ENCODE measurements around the gene FRS2. TPM values are rescaled to one million over a fixed set of nuclear protein-coding genes. Genes with fewer than 3 reads are reported as not detected.

The FRS2 gene
- polyA plus RNA-seq, 1 experiment: 16.6 TPM

- TF ChIP-seq, protein P1, sequence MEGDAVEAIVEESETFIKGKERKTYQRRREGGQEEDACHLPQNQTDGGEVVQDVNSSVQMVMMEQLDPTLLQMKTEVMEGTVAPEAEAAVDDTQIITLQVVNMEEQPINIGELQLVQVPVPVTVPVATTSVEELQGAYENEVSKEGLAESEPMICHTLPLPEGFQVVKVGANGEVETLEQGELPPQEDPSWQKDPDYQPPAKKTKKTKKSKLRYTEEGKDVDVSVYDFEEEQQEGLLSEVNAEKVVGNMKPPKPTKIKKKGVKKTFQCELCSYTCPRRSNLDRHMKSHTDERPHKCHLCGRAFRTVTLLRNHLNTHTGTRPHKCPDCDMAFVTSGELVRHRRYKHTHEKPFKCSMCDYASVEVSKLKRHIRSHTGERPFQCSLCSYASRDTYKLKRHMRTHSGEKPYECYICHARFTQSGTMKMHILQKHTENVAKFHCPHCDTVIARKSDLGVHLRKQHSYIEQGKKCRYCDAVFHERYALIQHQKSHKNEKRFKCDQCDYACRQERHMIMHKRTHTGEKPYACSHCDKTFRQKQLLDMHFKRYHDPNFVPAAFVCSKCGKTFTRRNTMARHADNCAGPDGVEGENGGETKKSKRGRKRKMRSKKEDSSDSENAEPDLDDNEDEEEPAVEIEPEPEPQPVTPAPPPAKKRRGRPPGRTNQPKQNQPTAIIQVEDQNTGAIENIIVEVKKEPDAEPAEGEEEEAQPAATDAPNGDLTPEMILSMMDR (IDR thresholded peaks at IDR 0.05; ENCODE audit: insufficient read depth, low read depth, low read length): no peak
- DNase-seq (ENCODE audit: low read depth): no peak
- ChIA-PET POLR2A (no interaction called here), CTCF (interaction anchor here (3.2 kb wide), 1 partner anchor 156 kb away, joined by 15 read pairs; no protein-coding TSS in a partner anchor)
- Histone ChIP-seq H3K4me3 (ENCODE audit: low read depth, low read length) (no peak overlapping the region), H3K27me3 (ENCODE audit: control insufficient read depth, insufficient read depth, low read length) (no peaks in the 10 kb centered on the region), H3K36me3 (ENCODE audit: control insufficient read depth, insufficient read depth, low read length) (no peaks in the 10 kb centered on the region)
Observed at GRCh38 chr12:69544087-69544486, 73.9 kb downstream of the FRS2 start.

DNA sequence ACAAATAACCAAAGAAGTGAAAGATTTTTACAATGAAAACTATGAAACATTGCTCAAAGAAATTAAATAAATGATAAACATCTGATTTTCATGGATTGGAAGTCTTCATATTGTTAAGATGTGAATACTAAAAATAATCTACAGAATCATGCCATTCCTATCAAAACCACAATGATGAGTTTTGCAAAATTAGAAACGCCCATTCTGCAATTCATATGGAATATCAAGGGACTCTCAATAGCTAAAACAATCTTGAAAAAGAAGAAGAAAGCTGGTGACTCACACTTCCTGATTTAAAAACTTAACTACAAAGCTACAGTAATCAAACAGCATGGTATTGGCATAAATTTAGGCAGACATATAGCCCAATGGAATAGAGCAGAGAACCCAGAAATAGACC is 74.9 kb downstream of the FRS2 start:
- TF ChIP-seq, protein P1 (IDR thresholded peaks at IDR 0.05; ENCODE audit: insufficient read depth, low read depth, low read length): no peak
- DNase-seq (ENCODE audit: low read depth): no peak

DNA sequence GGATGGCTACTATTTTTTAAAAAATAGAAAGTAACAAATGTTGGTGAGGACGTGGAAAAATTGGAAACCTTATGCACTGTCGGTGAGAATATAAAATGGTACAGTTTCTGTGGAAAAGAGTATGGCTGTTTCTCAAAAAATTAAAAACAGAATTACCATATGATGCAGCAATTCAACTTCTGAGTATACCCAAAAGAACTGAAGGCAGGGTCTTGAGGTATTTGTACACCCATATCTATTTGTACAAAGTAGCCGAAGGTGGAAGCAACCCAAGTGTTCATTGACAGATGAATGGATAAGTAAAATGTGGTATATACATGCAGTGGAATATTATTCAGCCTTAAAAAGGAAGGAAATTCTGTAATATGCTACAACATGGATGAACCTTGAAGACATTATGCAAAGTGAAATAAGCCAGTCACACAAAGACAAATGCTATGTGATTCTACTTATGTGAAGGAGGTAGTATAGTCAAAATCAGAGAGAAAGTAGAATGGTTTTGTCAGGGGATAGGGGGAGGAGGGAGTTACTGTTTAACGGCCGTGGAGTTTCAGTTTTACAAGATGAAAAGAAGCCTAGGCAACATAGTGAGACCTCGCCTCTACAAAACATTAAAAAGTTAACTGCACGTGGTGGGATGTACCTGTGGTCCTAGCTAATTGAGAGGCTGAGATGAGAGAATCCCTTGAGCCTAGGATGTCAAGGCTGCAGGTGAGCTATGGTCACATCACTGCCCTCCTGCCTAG is 76.7 kb downstream of the FRS2 start:
- CTCF ChIA-PET: no interaction called here
- no peaks in the 10 kb centered on the region for H3K36me3 ChIP-seq (ENCODE audit: control insufficient read depth, insufficient read depth, low read length)
- POLR2A ChIA-PET: no interaction called here
- no peak for DNase-seq (ENCODE audit: low read depth)
- no peak overlapping the region for H3K4me3 ChIP-seq (ENCODE audit: low read depth, low read length)
- H3K27me3 ChIP-seq (ENCODE audit: control insufficient read depth, insufficient read depth, low read length): no peaks in the 10 kb centered on the region
- TF ChIP-seq, protein P1 (IDR thresholded peaks at IDR 0.05; ENCODE audit: insufficient read depth, low read depth, low read length): no peak

More for the DNA sequence above, 74.9 kb downstream of the FRS2 start:
- no peaks in the 10 kb centered on the region for H3K27me3 ChIP-seq (ENCODE audit: control insufficient read depth, insufficient read depth, low read length)
- ChIA-PET CTCF (no interaction called here), POLR2A (no interaction called here)
- H3K36me3 ChIP-seq (ENCODE audit: control insufficient read depth, insufficient read depth, low read length): no peaks in the 10 kb centered on the region
- no peak overlapping the region for H3K4me3 ChIP-seq (ENCODE audit: low read depth, low read length)

- H3K36me3 ChIP-seq (ENCODE audit: control insufficient read depth, insufficient read depth, low read length): no peaks in the 10 kb centered on the region; the same call in 1 of the 2 replicates
- DNase-seq (ENCODE audit: low read depth): no peak
- CTCF ChIA-PET: interaction anchor here (0.6 to 1.3 kb wide), 3 partner anchors 50 to 161 kb away, joined by 3 read pairs; partner anchors contain the start of gene FRS2
- TF ChIP-seq, protein P1 (IDR thresholded peaks at IDR 0.05; ENCODE audit: insufficient read depth, low read depth, low read length): no peak
- no peak overlapping the region for H3K4me3 ChIP-seq (ENCODE audit: low read depth, low read length)
- POLR2A ChIA-PET: no interaction called here
- no peaks in the 10 kb centered on the region for H3K27me3 ChIP-seq (ENCODE audit: control insufficient read depth, insufficient read depth, low read length)
Observed at GRCh38 chr12:69548687-69549086, 78.5 kb downstream of the FRS2 start.

DNA sequence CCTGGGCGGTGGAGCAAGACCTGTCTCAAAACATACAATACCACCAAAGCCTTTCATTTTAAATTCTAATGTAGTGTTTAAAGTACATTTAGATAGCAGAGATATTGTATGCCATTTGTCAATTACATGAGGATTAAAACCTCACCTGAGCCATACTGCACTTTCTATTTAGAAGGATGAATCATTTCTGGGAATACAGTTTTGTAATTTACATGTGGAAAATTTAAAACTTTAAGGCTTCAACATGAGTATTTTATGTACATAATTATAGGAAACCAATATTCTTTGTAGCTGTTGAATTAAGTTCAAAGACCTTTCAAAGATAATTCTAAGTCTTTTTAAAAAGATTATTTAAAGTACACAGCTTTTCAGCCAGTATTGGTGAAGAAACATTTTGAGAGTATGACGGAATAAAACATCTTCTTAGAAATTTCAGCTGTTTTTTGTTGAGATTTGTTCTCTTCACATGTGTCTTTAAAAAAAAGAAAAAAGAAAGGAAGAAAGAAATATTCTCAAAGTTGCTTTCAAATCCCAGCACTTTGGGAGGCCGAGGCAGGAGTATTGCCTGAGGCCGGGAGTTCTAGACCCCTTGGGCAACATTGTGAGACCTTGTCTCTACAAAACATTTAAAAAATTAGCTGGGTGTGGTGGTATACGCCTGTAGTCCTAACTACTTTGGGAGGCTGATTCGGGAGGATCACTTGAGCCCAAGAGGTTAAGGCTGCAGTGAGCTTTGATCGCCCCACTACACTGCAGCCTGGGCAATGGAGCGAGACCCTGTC is 80.6 kb downstream of the FRS2 start:
- TF ChIP-seq, protein P1 (IDR thresholded peaks at IDR 0.05; ENCODE audit: insufficient read depth, low read depth, low read length): no peak
- H3K36me3 ChIP-seq (ENCODE audit: control insufficient read depth, insufficient read depth, low read length): no peaks in the 10 kb centered on the region; the same call in 1 of the 2 replicates
- DNase-seq (ENCODE audit: low read depth): no peak
- no peak overlapping the region for H3K4me3 ChIP-seq (ENCODE audit: low read depth, low read length)
- ChIA-PET CTCF (no interaction called here), POLR2A (no interaction called here)
- H3K27me3 ChIP-seq (ENCODE audit: control insufficient read depth, insufficient read depth, low read length): no peaks in the 10 kb centered on the region
